ENCODE results near the gene GLRX5.

The GLRX5 gene

GRCh38 chr14:95516554-95517181 lies 18.2 kb upstream of the GLRX5 start, which contains the start of gene SYNE3:
TSS of gene SYNE3 (minus strand) at chr14:95516650. CDS start at chr14:95475821, 40,829 bp downstream.
- H3K36me3 Mint-ChIP-seq = peaks cover 6% of the 10 kb centered on the region
- H3K27me3 Mint-ChIP-seq = no peaks in the 10 kb centered on the region
- H3K4me1 Mint-ChIP-seq = peaks cover 52% of the 10 kb centered on the region
- H3K27ac Mint-ChIP-seq = peak within 1 kb of the TSS; percentile 96
- H3K4me3 Mint-ChIP-seq = peak within 1 kb of the TSS; percentile 87
- no peaks in the 10 kb centered on the region for H3K9me3 Mint-ChIP-seq
- DNase-seq (ENCODE audit: low spot score in 2 of 2) = peak; percentile 43 to 56
- peak; percentile 56 for ATAC-seq (ENCODE audit: low read depth)

GRCh38 chr14:95518045-95518751 lies 16.7 kb upstream of the GLRX5 start:
- Mint-ChIP-seq H3K4me3 (peak overlapping the region; percentile 87), H3K27me3 (no peaks in the 10 kb centered on the region), H3K4me1 (peaks cover 56% of the 10 kb centered on the region), H3K36me3 (no peaks in the 10 kb centered on the region), H3K27ac (peak overlapping the region; percentile 96), H3K9me3 (no peaks in the 10 kb centered on the region)
- DNase-seq (ENCODE audit: low spot score in 2 of 2) = no peak
- ATAC-seq (ENCODE audit: low read depth) = no peak

GRCh38 chr14:95519699-95520098 lies 15.2 kb upstream of the GLRX5 start:
- ATAC-seq (ENCODE audit: low read depth) = no peak
- H3K27me3 Mint-ChIP-seq = no peaks in the 10 kb centered on the region
- no peaks in the 10 kb centered on the region for H3K9me3 Mint-ChIP-seq
- peak overlapping the region; percentile 79 for H3K4me3 Mint-ChIP-seq
- DNase-seq (ENCODE audit: low spot score in 2 of 2) = no peak
- peaks cover 56% of the 10 kb centered on the region for H3K4me1 Mint-ChIP-seq
- peak overlapping the region; percentile 96 for H3K27ac Mint-ChIP-seq
- no peaks in the 10 kb centered on the region for H3K36me3 Mint-ChIP-seq

GRCh38 chr14:95520346-95520745 lies 14.5 kb upstream of the GLRX5 start:
- ATAC-seq (ENCODE audit: low read depth) (peak; percentile 16), DNase-seq (ENCODE audit: low spot score in 2 of 2) (no peak)
- Mint-ChIP-seq H3K27me3 (no peaks in the 10 kb centered on the region), H3K9me3 (no peaks in the 10 kb centered on the region), H3K4me1 (peaks cover 53% of the 10 kb centered on the region), H3K4me3 (peak overlapping the region; percentile 79), H3K36me3 (no peaks in the 10 kb centered on the region), H3K27ac (peak overlapping the region; percentile 96)

GRCh38 chr14:95521001-95521400 lies 13.8 kb upstream of the GLRX5 start:
- no peak for DNase-seq (ENCODE audit: low spot score in 2 of 2)
- H3K4me3 Mint-ChIP-seq = no peak overlapping the region
- H3K27ac Mint-ChIP-seq = no peak overlapping the region
- H3K9me3 Mint-ChIP-seq = no peaks in the 10 kb centered on the region
- no peak for ATAC-seq (ENCODE audit: low read depth)
- no peaks in the 10 kb centered on the region for H3K36me3 Mint-ChIP-seq
- peaks cover 50% of the 10 kb centered on the region for H3K4me1 Mint-ChIP-seq
- H3K27me3 Mint-ChIP-seq = no peaks in the 10 kb centered on the region

GRCh38 chr14:95522116-95522515 lies 12.7 kb upstream of the GLRX5 start:
- no peaks in the 10 kb centered on the region for H3K9me3 Mint-ChIP-seq
- peaks cover 46% of the 10 kb centered on the region for H3K4me1 Mint-ChIP-seq
- peak overlapping the region; percentile 5 for H3K27ac Mint-ChIP-seq
- no peak overlapping the region for H3K4me3 Mint-ChIP-seq
- ATAC-seq (ENCODE audit: low read depth) (no peak), DNase-seq (ENCODE audit: low spot score in 2 of 2) (no peak)
- H3K36me3 Mint-ChIP-seq = no peaks in the 10 kb centered on the region
- no peaks in the 10 kb centered on the region for H3K27me3 Mint-ChIP-seq

- Mint-ChIP-seq H3K36me3 (no peaks in the 10 kb centered on the region), H3K27ac (peak overlapping the region; percentile 5), H3K4me1 (peaks cover 42% of the 10 kb centered on the region), H3K27me3 (no peaks in the 10 kb centered on the region), H3K9me3 (no peaks in the 10 kb centered on the region), H3K4me3 (no peak overlapping the region)
- no peak for DNase-seq (ENCODE audit: low spot score in 2 of 2)
- no peak for ATAC-seq (ENCODE audit: low read depth)
Measured at GRCh38 chr14:95522556-95522955, 12.3 kb upstream of the GLRX5 start.

- peak overlapping the region; percentile 5 for H3K27ac Mint-ChIP-seq
- no peaks in the 10 kb centered on the region for H3K27me3 Mint-ChIP-seq
- no peaks in the 10 kb centered on the region for H3K9me3 Mint-ChIP-seq
- ATAC-seq (ENCODE audit: low read depth) = no peak
- DNase-seq (ENCODE audit: low spot score in 2 of 2) = no peak
- peaks cover 35% of the 10 kb centered on the region for H3K4me1 Mint-ChIP-seq
- H3K4me3 Mint-ChIP-seq = no peak overlapping the region
- H3K36me3 Mint-ChIP-seq = no peaks in the 10 kb centered on the region
Measured at GRCh38 chr14:95523051-95523814, 11.6 kb upstream of the GLRX5 start.

GRCh38 chr14:95523815-95524448 lies 10.9 kb upstream of the GLRX5 start:
- DNase-seq (ENCODE audit: low spot score in 2 of 2) (no peak), ATAC-seq (ENCODE audit: low read depth) (no peak)
- Mint-ChIP-seq H3K27ac (no peak overlapping the region), H3K4me3 (peak overlapping the region; percentile 16), H3K9me3 (no peaks in the 10 kb centered on the region), H3K36me3 (no peaks in the 10 kb centered on the region), H3K4me1 (peaks cover 29% of the 10 kb centered on the region), H3K27me3 (no peaks in the 10 kb centered on the region)

- Mint-ChIP-seq H3K4me3 (no peak overlapping the region), H3K9me3 (no peaks in the 10 kb centered on the region), H3K4me1 (peaks cover 21% of the 10 kb centered on the region), H3K27me3 (no peaks in the 10 kb centered on the region), H3K36me3 (no peaks in the 10 kb centered on the region), H3K27ac (no peak overlapping the region)
- DNase-seq (ENCODE audit: low spot score in 2 of 2) (no peak), ATAC-seq (ENCODE audit: low read depth) (no peak)
Measured at GRCh38 chr14:95524706-95525512, 9.9 kb upstream of the GLRX5 start.

GRCh38 chr14:95525999-95526398 lies 8.9 kb upstream of the GLRX5 start:
- no peaks in the 10 kb centered on the region for H3K9me3 Mint-ChIP-seq
- no peak for DNase-seq (ENCODE audit: low spot score in 2 of 2)
- H3K36me3 Mint-ChIP-seq = no peaks in the 10 kb centered on the region
- H3K4me3 Mint-ChIP-seq = no peak overlapping the region
- no peak overlapping the region for H3K27ac Mint-ChIP-seq
- no peaks in the 10 kb centered on the region for H3K27me3 Mint-ChIP-seq
- ATAC-seq (ENCODE audit: low read depth) = no peak
- peaks cover 16% of the 10 kb centered on the region for H3K4me1 Mint-ChIP-seq

- no peak for DNase-seq (ENCODE audit: low spot score in 2 of 2)
- Mint-ChIP-seq H3K27me3 (no peaks in the 10 kb centered on the region), H3K36me3 (peaks cover 2% of the 10 kb centered on the region), H3K27ac (no peak overlapping the region), H3K4me3 (no peak overlapping the region), H3K9me3 (no peaks in the 10 kb centered on the region), H3K4me1 (peaks cover 21% of the 10 kb centered on the region)
- ATAC-seq (ENCODE audit: low read depth) = no peak
Measured at GRCh38 chr14:95526483-95527386, 8.1 kb upstream of the GLRX5 start.

Measured in memory B cell (primary cell).